Stomach (tissue), 9 donors: ENCODE measurements around the gene ZFP92. TPM values are rescaled to one million over a fixed set of nuclear protein-coding genes. Genes with fewer than 3 reads are reported as not detected.

Source experiments
- DNase-seq, 2 donors: peaks; one replicate each; pipeline versions ENCODE4 v3.0.0 to v3.0.0-alpha.2; 2013 to 2019
- H3K27ac ChIP-seq, 5 donors: fragments of 200-600 bp in 4 of 5; sonication (generic) in 4 of 5; one replicate each; pipeline ENCODE4 v1.5.1; 2013 to 2019; ENCODE audit warnings: mild to moderate bottlenecking in 1 of 5, moderate library complexity in 1 of 5
- H3K27me3 ChIP-seq, 3 donors: fragments of 200-600 bp; sonication (generic); one replicate each; pipeline ENCODE4 v1.5.1; 2017 to 2019; ENCODE audit warnings: mixed run types in 1 of 3
- H3K36me3 ChIP-seq, 4 donors: fragments of 200-600 bp; sonication (generic); 1 replicate in 3 of 4; 2 replicates in 1 of 4; pipeline ENCODE4 v1.5.1; 2016 to 2019
- H3K4me1 ChIP-seq, 4 donors: fragments of 200-600 bp; sonication (generic); one replicate each; pipeline ENCODE4 v1.5.1; 2016 to 2019
- H3K4me3 ChIP-seq, 4 donors: fragments of 200-600 bp; sonication (generic) in 3 of 4; one replicate each; pipeline ENCODE4 v1.5.1; 2016 to 2019; ENCODE audit warnings: mild to moderate bottlenecking in 1 of 4
- H3K9me3 ChIP-seq, 4 donors: fragments of 200-600 bp; sonication (generic); one replicate each; pipeline ENCODE4 v1.5.1; 2016 to 2019
- CTCF ChIP-seq, 7 experiments: fragments of 450-650 bp in 4 of 7; fragments of 200-600 bp in 3 of 7; sonication (generic) in 3 of 7; IDR thresholded peaks; one replicate each; pipeline ENCODE4 v1.5.1; 2016 to 2019; ENCODE audit warnings: antibody characterized with exemption in 7 of 7, control low read depth in 2 of 7, mild to moderate bottlenecking in 1 of 7
- EP300 ChIP-seq: sonication (generic); formaldehyde crosslinking; IDR thresholded peaks from one replicate; pipeline ENCODE4 v1.6.1; 2017; ENCODE audit warnings: antibody characterized with exemption
- POLR2A ChIP-seq, 4 donors: fragments of 450-650 bp; IDR thresholded peaks; one replicate each; pipeline ENCODE4 v1.6.1; 2016; ENCODE audit warnings: antibody characterized with exemption in 4 of 4, control low read depth in 2 of 4, mild to moderate bottlenecking in 1 of 4, moderate library complexity in 1 of 4
- POLR2AphosphoS5 ChIP-seq, 3 donors: sonication (generic); formaldehyde crosslinking; IDR thresholded peaks; one replicate each; pipeline ENCODE4 v1.6.1; 2016; ENCODE audit warnings: antibody characterized with exemption in 3 of 3
- WGBS, 5 donors: extraction: QIAGEN DNeasy Blood & Tissue Kit in 3 of 5; methylation state at CpG; one replicate each; pipeline versions ENCODE4 v1.1.5 to v1.1.7; 2013 to 2018; 5-methylcytosine and 5-hydroxymethylcytosine counted together
- intact Hi-C: fragments of 100-400 bp; cut with DNase I; formaldehyde crosslinking; loops from one replicate; pipeline ENCODE4 v1.15.1; 2023; ENCODE audit warnings: low total_unique reads
- polyA plus RNA-seq, 3 donors: library from polyadenylated mRNA; stranded (reverse); fragments of 200-250 nt; gene quantifications; one replicate each; pipeline ENCODE4 v1.2.3, GENCODE V29; 2013
- total RNA-seq, 5 donors: library from RNA; depleted of rRNA; stranded (reverse); fragments of >200 nt; gene quantifications; one replicate each; pipeline versions ENCODE4 v1.1.0 to v1.2.3, GENCODE V29; 2014 to 2016
- donor health status: healthy with polysubstance abuse.
- donor health status: Bipolar disorder and iron deficiency.
- donor health status: healthy.

ZFP92 gene
- total and polyA plus RNA-seq, 8 donors = under 0.01 to 0.92 (median 0.31) TPM; not detected in 3

- Histone ChIP-seq H3K4me3 (no peak overlapping the region), H3K27ac (no peak overlapping the region), H3K36me3 (no peaks in the 10 kb centered on the region), H3K27me3 (peaks cover 0 to 9% (median 0%) of the 10 kb centered on the region in 3 donors), H3K9me3 (peaks cover 0 to 26% (median 11%) of the 10 kb centered on the region in 4 donors), H3K4me1 (no peaks in the 10 kb centered on the region)
- 52 to 65% (median 57%) methylated on average over 7 of the region's 7 CpGs for WGBS, 5 donors
- intact Hi-C loops = no loop called here
- TF ChIP-seq CTCF (IDR thresholded peaks at IDR 0.05) (no peak), EP300 (no peak), POLR2AphosphoS5 (IDR thresholded peaks at IDR 0.05) (no peak)
- no peak for DNase-seq
These were observed 36.8 kb upstream of the ZFP92 start for GRCh38 chrX:153374426-153374825.

GRCh38 chrX:153375571-153375970 lies 35.7 kb upstream of the ZFP92 start:
- TF ChIP-seq EP300 (no peak), POLR2A (IDR thresholded peaks at IDR 0.05) (no peak), CTCF (IDR thresholded peaks at IDR 0.05) (no peak), POLR2AphosphoS5 (IDR thresholded peaks at IDR 0.05) (no peak)
- Histone ChIP-seq H3K9me3 (peaks cover 0 to 26% (median 11%) of the 10 kb centered on the region in 4 donors), H3K27ac (no peak overlapping the region), H3K27me3 (peaks cover 0 to 9% (median 0%) of the 10 kb centered on the region in 3 donors), H3K4me1 (no peaks in the 10 kb centered on the region), H3K36me3 (no peaks in the 10 kb centered on the region), H3K4me3 (no peak overlapping the region)
- WGBS, 5 donors = 78 to 90% (median 85%) methylated on average over 5 of the region's 5 CpGs
- intact Hi-C loops = no loop called here
- DNase-seq = no peak

- intact Hi-C loops = no loop called here
- Histone ChIP-seq H3K36me3 (no peaks in the 10 kb centered on the region), H3K27ac (no peak overlapping the region), H3K27me3 (peaks cover 0 to 5% (median 0%) of the 10 kb centered on the region in 3 donors), H3K4me3 (no peak overlapping the region), H3K4me1 (peaks cover 0 to 4% (median 0%) of the 10 kb centered on the region in 4 donors), H3K9me3 (peaks cover 0 to 26% (median 11%) of the 10 kb centered on the region in 4 donors)
- DNase-seq = no peak
- 79 to 95% (median 83%) methylated on average over 3 of the region's 3 CpGs for WGBS, 5 donors
- TF ChIP-seq CTCF (IDR thresholded peaks at IDR 0.05) = no peak
- no peak for TF ChIP-seq POLR2AphosphoS5 (IDR thresholded peaks at IDR 0.05)
- TF ChIP-seq POLR2A (IDR thresholded peaks at IDR 0.05) = no peak
- TF ChIP-seq EP300 = no peak
These were observed 33.5 kb upstream of the ZFP92 start for GRCh38 chrX:153377727-153378126.

GRCh38 chrX:153378607-153379006 lies 32.7 kb upstream of the ZFP92 start:
- no peak for DNase-seq
- no peak for TF ChIP-seq POLR2A (IDR thresholded peaks at IDR 0.05)
- no peak for TF ChIP-seq POLR2AphosphoS5 (IDR thresholded peaks at IDR 0.05)
- no peak for TF ChIP-seq CTCF (IDR thresholded peaks at IDR 0.05)
- TF ChIP-seq EP300 = no peak
- H3K4me1 ChIP-seq = peaks cover 0 to 4% (median 0%) of the 10 kb centered on the region in 4 donors
- H3K9me3 ChIP-seq = peaks cover 0 to 26% (median 11%) of the 10 kb centered on the region in 4 donors
- intact Hi-C loops = no loop called here
- WGBS, 5 donors = 87 to 95% (median 93%) methylated on average over 3 to 4 of the region's 4 CpGs
- peaks cover 0 to 5% (median 0%) of the 10 kb centered on the region in 3 donors for H3K27me3 ChIP-seq
- no peak overlapping the region for H3K27ac ChIP-seq
- H3K36me3 ChIP-seq = no peaks in the 10 kb centered on the region
- H3K4me3 ChIP-seq = no peak overlapping the region
